Vagina (tissue), 2 donors: ENCODE data around the gene COX7A2L.

Experiments used
- POLR2A ChIP-seq, 2 donors: fragments of 450-650 bp; IDR thresholded peaks; one replicate each; pipeline ENCODE4 v1.6.1; 2017; ENCODE audit warnings: antibody characterized with exemption in 2 of 2, mild to moderate bottlenecking in 2 of 2, moderate library complexity in 2 of 2
- TF ChIP-seq, protein P1 (sequence below), 3 experiments: fragments of 450-650 bp in 2 of 3; fragments of 200-600 bp in 1 of 3; sonication (generic) in 1 of 3; IDR thresholded peaks; one replicate each; pipeline ENCODE4 v1.5.1; 2017 to 2019; ENCODE audit warnings: antibody characterized with exemption in 3 of 3, mild to moderate bottlenecking in 2 of 3, moderate library complexity in 2 of 3

DNA sequence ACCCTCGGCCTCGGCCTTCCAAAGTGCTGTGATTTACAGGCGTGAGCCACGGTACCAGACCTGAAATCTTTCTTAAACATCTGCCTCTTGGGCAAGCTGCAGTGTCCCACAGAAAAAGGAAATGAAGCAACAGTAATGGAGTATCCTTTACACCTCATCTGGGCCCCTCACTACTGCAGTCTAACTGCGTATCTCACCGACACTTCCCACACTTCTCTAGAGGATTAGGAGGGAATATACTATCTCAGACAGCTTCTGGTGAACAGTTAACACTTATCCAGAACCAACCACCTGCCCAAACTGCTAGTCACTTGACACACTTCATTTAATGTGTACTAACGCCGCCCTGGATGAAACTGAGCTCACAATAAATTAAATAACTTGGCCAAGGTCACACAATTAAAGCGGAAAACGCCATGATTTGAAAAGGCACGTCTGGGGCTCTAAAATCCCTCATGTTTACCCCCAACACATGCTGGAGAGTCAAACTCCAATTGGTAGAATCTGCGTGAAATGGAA is 993 bp downstream of the COX7A2L start:
- TF ChIP-seq, protein P1, sequence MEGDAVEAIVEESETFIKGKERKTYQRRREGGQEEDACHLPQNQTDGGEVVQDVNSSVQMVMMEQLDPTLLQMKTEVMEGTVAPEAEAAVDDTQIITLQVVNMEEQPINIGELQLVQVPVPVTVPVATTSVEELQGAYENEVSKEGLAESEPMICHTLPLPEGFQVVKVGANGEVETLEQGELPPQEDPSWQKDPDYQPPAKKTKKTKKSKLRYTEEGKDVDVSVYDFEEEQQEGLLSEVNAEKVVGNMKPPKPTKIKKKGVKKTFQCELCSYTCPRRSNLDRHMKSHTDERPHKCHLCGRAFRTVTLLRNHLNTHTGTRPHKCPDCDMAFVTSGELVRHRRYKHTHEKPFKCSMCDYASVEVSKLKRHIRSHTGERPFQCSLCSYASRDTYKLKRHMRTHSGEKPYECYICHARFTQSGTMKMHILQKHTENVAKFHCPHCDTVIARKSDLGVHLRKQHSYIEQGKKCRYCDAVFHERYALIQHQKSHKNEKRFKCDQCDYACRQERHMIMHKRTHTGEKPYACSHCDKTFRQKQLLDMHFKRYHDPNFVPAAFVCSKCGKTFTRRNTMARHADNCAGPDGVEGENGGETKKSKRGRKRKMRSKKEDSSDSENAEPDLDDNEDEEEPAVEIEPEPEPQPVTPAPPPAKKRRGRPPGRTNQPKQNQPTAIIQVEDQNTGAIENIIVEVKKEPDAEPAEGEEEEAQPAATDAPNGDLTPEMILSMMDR (IDR thresholded peaks at IDR 0.05), result no peak
- TF ChIP-seq POLR2A (IDR thresholded peaks at IDR 0.05), result no peak
